Fibroblast of mammary gland (primary cell): ENCODE results near the gene ICAM4.

Experiments
- DNase-seq: peaks from one replicate; pipeline ENCODE4 v3.0.0-alpha.2; 2010; ENCODE audit warnings: low read depth
- H3K4me3 ChIP-seq: 2 replicates; pipeline ENCODE4 v1.5.1; 2011; ENCODE audit warnings: low read depth, mild to moderate bottlenecking, low read length, moderate library complexity; ENCODE audit not compliant: control insufficient read depth
- TF ChIP-seq, protein P1 (sequence below): conservative IDR thresholded peaks from 2 replicates; pipeline ENCODE4 v1.5.1; 2011; ENCODE audit warnings: low read depth, low read length, inconsistent platforms; ENCODE audit not compliant: control insufficient read depth, insufficient read depth

The ICAM4 gene

DNA sequence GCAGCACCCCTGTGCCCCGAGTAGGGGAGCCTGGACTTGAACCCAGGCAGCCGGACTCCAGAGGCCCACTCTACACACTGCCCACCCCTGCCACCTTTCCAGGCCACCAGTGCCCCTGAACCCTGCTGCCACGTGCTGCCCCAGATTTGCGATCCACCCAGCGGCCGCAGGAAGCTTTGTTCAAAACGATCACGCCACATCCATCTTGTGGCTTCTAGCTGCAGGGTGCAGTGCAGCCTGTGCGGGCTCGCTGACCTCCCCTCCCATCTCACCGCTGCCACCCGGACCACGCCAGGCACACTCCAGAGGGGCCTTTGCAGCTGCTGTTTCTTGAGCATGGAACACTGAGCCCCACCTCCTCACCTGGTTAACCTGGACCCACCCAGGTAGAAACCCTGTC is 42.8 kb downstream of the ICAM4 start:
- no peak for DNase-seq
- TF ChIP-seq, protein P1, sequence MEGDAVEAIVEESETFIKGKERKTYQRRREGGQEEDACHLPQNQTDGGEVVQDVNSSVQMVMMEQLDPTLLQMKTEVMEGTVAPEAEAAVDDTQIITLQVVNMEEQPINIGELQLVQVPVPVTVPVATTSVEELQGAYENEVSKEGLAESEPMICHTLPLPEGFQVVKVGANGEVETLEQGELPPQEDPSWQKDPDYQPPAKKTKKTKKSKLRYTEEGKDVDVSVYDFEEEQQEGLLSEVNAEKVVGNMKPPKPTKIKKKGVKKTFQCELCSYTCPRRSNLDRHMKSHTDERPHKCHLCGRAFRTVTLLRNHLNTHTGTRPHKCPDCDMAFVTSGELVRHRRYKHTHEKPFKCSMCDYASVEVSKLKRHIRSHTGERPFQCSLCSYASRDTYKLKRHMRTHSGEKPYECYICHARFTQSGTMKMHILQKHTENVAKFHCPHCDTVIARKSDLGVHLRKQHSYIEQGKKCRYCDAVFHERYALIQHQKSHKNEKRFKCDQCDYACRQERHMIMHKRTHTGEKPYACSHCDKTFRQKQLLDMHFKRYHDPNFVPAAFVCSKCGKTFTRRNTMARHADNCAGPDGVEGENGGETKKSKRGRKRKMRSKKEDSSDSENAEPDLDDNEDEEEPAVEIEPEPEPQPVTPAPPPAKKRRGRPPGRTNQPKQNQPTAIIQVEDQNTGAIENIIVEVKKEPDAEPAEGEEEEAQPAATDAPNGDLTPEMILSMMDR: no peak
- H3K4me3 ChIP-seq: no peak overlapping the region

- TF ChIP-seq, protein P1: no peak
- H3K4me3 ChIP-seq: peak overlapping the region; percentile 88
- DNase-seq: no peak
Measured at GRCh38 chr19:10332158-10332964, 45.6 kb downstream of the ICAM4 start.

DNA sequence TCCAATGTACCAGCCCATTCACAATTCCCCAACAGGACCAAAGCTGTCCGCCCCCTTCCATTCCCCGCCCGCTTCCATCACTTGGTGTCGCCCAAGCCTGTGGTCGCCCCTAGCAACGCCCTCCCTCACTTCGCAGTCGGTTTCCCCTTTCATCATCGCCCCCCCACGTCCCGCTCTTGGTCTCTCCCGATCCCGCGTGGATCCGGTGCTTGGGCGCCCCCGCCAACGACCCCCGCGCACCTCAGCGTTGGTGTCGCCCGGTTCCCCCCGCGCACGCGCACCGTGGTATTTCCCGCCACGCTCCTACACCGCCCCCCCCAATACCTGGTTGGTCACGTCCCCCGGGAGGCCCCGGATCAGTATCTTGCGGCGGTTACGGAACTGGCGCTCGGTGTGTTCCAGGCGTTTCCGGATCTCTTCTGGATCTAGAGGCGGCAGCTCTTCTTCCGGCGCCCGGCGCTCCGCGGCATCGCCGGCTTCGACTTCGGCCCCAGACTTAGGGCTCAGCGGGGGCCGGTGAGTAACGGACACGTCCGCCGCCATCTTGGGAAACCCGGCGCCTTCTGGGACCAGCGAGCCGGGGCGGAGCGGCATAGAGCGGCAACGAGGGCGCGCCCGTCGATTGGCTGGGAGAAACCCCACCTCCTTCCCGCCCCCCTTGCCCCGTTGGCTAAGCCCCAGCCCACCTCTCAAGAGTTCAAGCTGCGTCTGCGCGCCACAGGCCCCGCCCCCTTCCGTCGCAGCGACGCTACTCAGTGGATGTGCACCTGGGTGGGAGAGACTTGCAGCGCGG is 46.4 kb downstream of the ICAM4 start, which contains the start of gene RAVER1:
Gene RAVER1, minus strand, starts transcription at position 565 of the 793 bp plus-strand sequence. Its CDS starts 22 bp downstream, at position 543.
- DNase-seq: peak; percentile 96
- TF ChIP-seq, protein P1: no peak
- peak within 1 kb of the TSS; percentile 88 for H3K4me3 ChIP-seq

- TF ChIP-seq, protein P1: no peak
- peak overlapping the region; percentile 88 for H3K4me3 ChIP-seq
- peak; percentile 22 for DNase-seq
Measured at GRCh38 chr19:10333758-10334587, 47.2 kb downstream of the ICAM4 start.

GRCh38 chr19:10334588-10335351 is 48.0 kb downstream of the ICAM4 start:
- DNase-seq: peak; percentile 95
- TF ChIP-seq, protein P1: peak; percentile 4
- peak overlapping the region; percentile 88 for H3K4me3 ChIP-seq
